Measurements from ENCODE around the gene ANKS1B. TPM values are rescaled to one million over a fixed set of nuclear protein-coding genes. Genes with fewer than 3 reads are reported as not detected.

ANKS1B gene
- total RNA-seq, 1 experiment from 2014 or later, result 0.54 TPM

DNA sequence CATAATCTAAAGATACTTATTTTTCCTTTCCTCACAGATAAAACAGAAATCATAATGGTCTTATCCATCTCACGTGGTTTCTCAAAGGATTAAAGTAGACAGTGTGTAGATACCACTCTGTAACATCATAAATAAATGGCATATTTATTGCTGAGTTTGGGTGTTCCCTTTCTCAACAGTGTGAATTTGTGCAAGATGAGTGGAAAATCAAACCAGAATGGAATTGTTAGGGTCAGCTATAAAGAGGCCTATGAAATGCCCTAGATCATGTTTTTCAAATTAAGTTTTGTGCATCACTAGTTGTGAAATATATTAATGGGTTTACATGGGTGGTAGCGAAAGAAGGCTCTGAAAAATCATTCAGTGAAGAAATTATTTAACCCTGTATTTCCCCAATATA lies 553.5 kb downstream of the ANKS1B start:
- TF ChIP-seq SP1 (IDR thresholded peaks at IDR 0.05; ENCODE audit: low read depth) (no peak), YY1 (IDR thresholded peaks at IDR 0.05; ENCODE audit: extremely low read depth, insufficient replicate concordance, low read depth, low read length) (no peak), SRF (IDR thresholded peaks at IDR 0.05; ENCODE audit: low read depth) (no peak), JUND (IDR thresholded peaks at IDR 0.05) (no peak), CBX3 (IDR thresholded peaks at IDR 0.05; ENCODE audit: low read depth) (no peak), EZH2 (IDR thresholded peaks at IDR 0.05) (no peak), ZNF274 (IDR thresholded peaks at IDR 0.05; ENCODE audit: low read depth, low read length) (no peak)
- ChIA-PET RAD21 (ENCODE audit: low non-redundant PET in 1 of 2, low total read pairs in 2 of 2, uncharacterized antibody in 2 of 2, unreplicated experiment in 2 of 2) (no interaction called here), POLR2A (no interaction called here), CTCF (no interaction called here)
- Histone ChIP-seq H2AFZ (ENCODE audit: low read depth, low read length, poor library complexity, severe bottlenecking) (no peak overlapping the region), H4K20me1 (ENCODE audit: insufficient read depth) (no peaks in the 10 kb centered on the region), H3K36me3 (ENCODE audit: control insufficient read depth in 1 of 2, insufficient read depth in 2 of 2, low read length in 2 of 2) (no peaks in the 10 kb centered on the region), H3K9me3 (ENCODE audit: control insufficient read depth in 1 of 2, insufficient read depth in 1 of 2, low read depth in 1 of 2, low read length in 2 of 2) (no peaks in the 10 kb centered on the region), H3K9me2 (ENCODE audit: insufficient read depth) (no peaks in the 10 kb centered on the region), H3K4me2 (ENCODE audit: low read length) (no peak overlapping the region), H3K9ac (ENCODE audit: low read length) (no peak overlapping the region), H3K27ac (ENCODE audit: low read depth, low read length) (no peak overlapping the region), H3K79me2 (ENCODE audit: insufficient read depth, low read length) (no peaks in the 10 kb centered on the region), H3K4me3 (replicated peaks in 1 of 2; ENCODE audit: low read depth in 1 of 2, low read length in 2 of 2) (no peak overlapping the region), H3K27me3 (ENCODE audit: insufficient read depth, low read length) (0 out of 2 replicates have a peak, but pooled peaks cover 3% of the 10 kb centered on the region), H3K4me1 (ENCODE audit: control insufficient read depth in 1 of 2, insufficient read depth in 2 of 2, low read length in 2 of 2) (no peaks in the 10 kb centered on the region)
- no peak for DNase-seq (ENCODE audit: low read depth, low spot score)
- intact Hi-C loops (cut with micrococcal nuclease), result no loop called here
- ATAC-seq, result no peak
- BruUV-seq (replicated peaks), result no TSS peak

DNA sequence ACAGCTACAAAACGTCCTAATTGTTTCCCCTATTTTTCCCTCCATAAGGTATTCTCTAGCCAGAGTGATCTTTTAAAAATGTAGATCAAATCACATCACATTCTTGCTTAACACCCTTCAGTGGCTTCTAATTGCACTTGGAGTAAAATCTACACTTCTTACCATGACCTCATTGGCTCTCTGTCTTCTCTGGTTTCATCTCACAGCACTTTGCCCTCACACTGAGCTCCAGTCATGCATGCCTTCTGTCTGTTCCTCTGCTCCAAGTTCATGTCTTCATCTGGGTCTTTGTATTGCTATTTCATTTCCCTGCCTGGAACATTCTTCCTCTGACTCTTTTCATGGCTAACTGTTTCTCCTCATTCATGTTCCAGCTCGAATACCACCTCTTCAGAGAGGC lies 557.6 kb downstream of the ANKS1B start:
- Histone ChIP-seq H3K4me3 (replicated peaks in 1 of 2; ENCODE audit: low read depth in 1 of 2, low read length in 2 of 2) (no peak overlapping the region), H3K9me2 (ENCODE audit: insufficient read depth) (no peaks in the 10 kb centered on the region), H4K20me1 (ENCODE audit: insufficient read depth) (no peaks in the 10 kb centered on the region), H3K9me3 (ENCODE audit: control insufficient read depth in 1 of 2, insufficient read depth in 1 of 2, low read depth in 1 of 2, low read length in 2 of 2) (no peaks in the 10 kb centered on the region), H3K4me1 (ENCODE audit: control insufficient read depth in 1 of 2, insufficient read depth in 2 of 2, low read length in 2 of 2) (no peaks in the 10 kb centered on the region), H3K27me3 (ENCODE audit: insufficient read depth, low read length) (0 out of 2 replicates have a peak, but pooled peaks cover 3% of the 10 kb centered on the region), H3K36me3 (ENCODE audit: control insufficient read depth in 1 of 2, insufficient read depth in 2 of 2, low read length in 2 of 2) (no peaks in the 10 kb centered on the region), H3K9ac (ENCODE audit: low read length) (no peak overlapping the region), H3K79me2 (ENCODE audit: insufficient read depth, low read length) (no peaks in the 10 kb centered on the region), H3K4me2 (ENCODE audit: low read length) (no peak overlapping the region), H2AFZ (ENCODE audit: low read depth, low read length, poor library complexity, severe bottlenecking) (no peak overlapping the region), H3K27ac (ENCODE audit: low read depth, low read length) (no peak overlapping the region)
- ChIA-PET CTCF (no interaction called here), POLR2A (no interaction called here), RAD21 (ENCODE audit: low non-redundant PET in 1 of 2, low total read pairs in 2 of 2, uncharacterized antibody in 2 of 2, unreplicated experiment in 2 of 2) (no interaction called here)
- intact Hi-C loops (cut with micrococcal nuclease), result no loop called here
- BruUV-seq (replicated peaks), result no TSS peak
- DNase-seq (ENCODE audit: low read depth, low spot score) (no peak), ATAC-seq (no peak)
- TF ChIP-seq SRF (IDR thresholded peaks at IDR 0.05; ENCODE audit: low read depth), result no peak
- TF ChIP-seq, protein P1, sequence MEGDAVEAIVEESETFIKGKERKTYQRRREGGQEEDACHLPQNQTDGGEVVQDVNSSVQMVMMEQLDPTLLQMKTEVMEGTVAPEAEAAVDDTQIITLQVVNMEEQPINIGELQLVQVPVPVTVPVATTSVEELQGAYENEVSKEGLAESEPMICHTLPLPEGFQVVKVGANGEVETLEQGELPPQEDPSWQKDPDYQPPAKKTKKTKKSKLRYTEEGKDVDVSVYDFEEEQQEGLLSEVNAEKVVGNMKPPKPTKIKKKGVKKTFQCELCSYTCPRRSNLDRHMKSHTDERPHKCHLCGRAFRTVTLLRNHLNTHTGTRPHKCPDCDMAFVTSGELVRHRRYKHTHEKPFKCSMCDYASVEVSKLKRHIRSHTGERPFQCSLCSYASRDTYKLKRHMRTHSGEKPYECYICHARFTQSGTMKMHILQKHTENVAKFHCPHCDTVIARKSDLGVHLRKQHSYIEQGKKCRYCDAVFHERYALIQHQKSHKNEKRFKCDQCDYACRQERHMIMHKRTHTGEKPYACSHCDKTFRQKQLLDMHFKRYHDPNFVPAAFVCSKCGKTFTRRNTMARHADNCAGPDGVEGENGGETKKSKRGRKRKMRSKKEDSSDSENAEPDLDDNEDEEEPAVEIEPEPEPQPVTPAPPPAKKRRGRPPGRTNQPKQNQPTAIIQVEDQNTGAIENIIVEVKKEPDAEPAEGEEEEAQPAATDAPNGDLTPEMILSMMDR (IDR thresholded peaks at IDR 0.05 in 2 of 3, conservative IDR thresholded peaks at IDR 0.05 in 1 of 3; ENCODE audit: borderline replicate concordance in 1 of 3, insufficient read depth in 1 of 3, low read depth in 2 of 3, low read length in 2 of 3), result no peak
- no peak for TF ChIP-seq CEBPB (IDR thresholded peaks at IDR 0.05; ENCODE audit: low read depth)
- no peak for TF ChIP-seq ELF1 (IDR thresholded peaks at IDR 0.05; ENCODE audit: borderline replicate concordance, low read depth)
- no peak for TF ChIP-seq EZH2 (IDR thresholded peaks at IDR 0.05)
- no peak for TF ChIP-seq EGR1 (IDR thresholded peaks at IDR 0.05; ENCODE audit: low read depth)
- TF ChIP-seq RAD21 (IDR thresholded peaks at IDR 0.05; ENCODE audit: low read depth), result no peak
- no peak for TF ChIP-seq FOSL1 (IDR thresholded peaks at IDR 0.05; ENCODE audit: low read depth)
- no peak for TF ChIP-seq SIN3A (IDR thresholded peaks at IDR 0.05; ENCODE audit: low read depth)
- no peak for TF ChIP-seq JUND (IDR thresholded peaks at IDR 0.05)
- TF ChIP-seq, protein P2, sequence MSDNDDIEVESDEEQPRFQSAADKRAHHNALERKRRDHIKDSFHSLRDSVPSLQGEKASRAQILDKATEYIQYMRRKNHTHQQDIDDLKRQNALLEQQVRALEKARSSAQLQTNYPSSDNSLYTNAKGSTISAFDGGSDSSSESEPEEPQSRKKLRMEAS (IDR thresholded peaks at IDR 0.05), result no peak
- TF ChIP-seq, protein P3, sequence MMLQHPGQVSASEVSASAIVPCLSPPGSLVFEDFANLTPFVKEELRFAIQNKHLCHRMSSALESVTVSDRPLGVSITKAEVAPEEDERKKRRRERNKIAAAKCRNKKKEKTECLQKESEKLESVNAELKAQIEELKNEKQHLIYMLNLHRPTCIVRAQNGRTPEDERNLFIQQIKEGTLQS (IDR thresholded peaks at IDR 0.05), result no peak
- TF ChIP-seq POLR2AphosphoS5 (IDR thresholded peaks at IDR 0.05; ENCODE audit: low read depth, low read length), result no peak
- TF ChIP-seq, protein P4, sequence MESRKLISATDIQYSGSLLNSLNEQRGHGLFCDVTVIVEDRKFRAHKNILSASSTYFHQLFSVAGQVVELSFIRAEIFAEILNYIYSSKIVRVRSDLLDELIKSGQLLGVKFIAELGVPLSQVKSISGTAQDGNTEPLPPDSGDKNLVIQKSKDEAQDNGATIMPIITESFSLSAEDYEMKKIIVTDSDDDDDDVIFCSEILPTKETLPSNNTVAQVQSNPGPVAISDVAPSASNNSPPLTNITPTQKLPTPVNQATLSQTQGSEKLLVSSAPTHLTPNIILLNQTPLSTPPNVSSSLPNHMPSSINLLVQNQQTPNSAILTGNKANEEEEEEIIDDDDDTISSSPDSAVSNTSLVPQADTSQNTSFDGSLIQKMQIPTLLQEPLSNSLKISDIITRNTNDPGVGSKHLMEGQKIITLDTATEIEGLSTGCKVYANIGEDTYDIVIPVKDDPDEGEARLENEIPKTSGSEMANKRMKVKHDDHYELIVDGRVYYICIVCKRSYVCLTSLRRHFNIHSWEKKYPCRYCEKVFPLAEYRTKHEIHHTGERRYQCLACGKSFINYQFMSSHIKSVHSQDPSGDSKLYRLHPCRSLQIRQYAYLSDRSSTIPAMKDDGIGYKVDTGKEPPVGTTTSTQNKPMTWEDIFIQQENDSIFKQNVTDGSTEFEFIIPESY (IDR thresholded peaks at IDR 0.05; ENCODE audit: extremely low read depth, insufficient replicate concordance, low read length), result no peak
- TF ChIP-seq YY1 (IDR thresholded peaks at IDR 0.05; ENCODE audit: extremely low read depth, insufficient replicate concordance, low read depth, low read length), result no peak
- TF ChIP-seq EZH2phosphoT487 (IDR thresholded peaks at IDR 0.05; ENCODE audit: borderline replicate concordance), result no peak

Data from HCT116 (cell line).